Retinal pigment epithelial cell (primary cell): ENCODE results near the gene NTN1.

Source experiments
- DNase-seq: peaks from one replicate; pipeline ENCODE4 v3.0.0-alpha.2; 2010; ENCODE audit warnings: low read depth
- H3K4me3 ChIP-seq: 2 replicates; pipeline ENCODE4 v1.5.1; 2011; ENCODE audit warnings: mild to moderate bottlenecking, low read length, control low read depth, moderate library complexity
- CTCF ChIP-seq: conservative IDR thresholded peaks from 2 replicates; pipeline ENCODE4 v1.5.1; 2011; ENCODE audit warnings: low read depth, low read length, control low read depth, inconsistent platforms

Gene NTN1

GRCh38 chr17:9292561-9292941 lies 271.2 kb downstream of the NTN1 start:
- no peak for TF ChIP-seq CTCF
- H3K4me3 ChIP-seq: no peak overlapping the region
- no peak for DNase-seq
